SU-DHL-6 (cell line): ENCODE results near the gene NECAB2.

Experiments used
- EZH2phosphoT487 ChIP-seq: fragments of 200-600 bp; sonication (generic), shearing (Covaris generic); conservative IDR thresholded peaks from 2 replicates; pipeline ENCODE4 v1.6.1; 2018; ENCODE audit warnings: mild to moderate bottlenecking, antibody characterized with exemption, low read length, moderate library complexity, mixed read lengths
- TF ChIP-seq, protein P1 (sequence below): fragments of 200-600 bp; sonication (generic); IDR thresholded peaks from one replicate; pipeline ENCODE4 v1.5.1; 2017; ENCODE audit warnings: antibody characterized with exemption, mild to moderate bottlenecking, low read length, moderate library complexity; ENCODE audit not compliant: insufficient read depth, poor library complexity, severe bottlenecking

DNA sequence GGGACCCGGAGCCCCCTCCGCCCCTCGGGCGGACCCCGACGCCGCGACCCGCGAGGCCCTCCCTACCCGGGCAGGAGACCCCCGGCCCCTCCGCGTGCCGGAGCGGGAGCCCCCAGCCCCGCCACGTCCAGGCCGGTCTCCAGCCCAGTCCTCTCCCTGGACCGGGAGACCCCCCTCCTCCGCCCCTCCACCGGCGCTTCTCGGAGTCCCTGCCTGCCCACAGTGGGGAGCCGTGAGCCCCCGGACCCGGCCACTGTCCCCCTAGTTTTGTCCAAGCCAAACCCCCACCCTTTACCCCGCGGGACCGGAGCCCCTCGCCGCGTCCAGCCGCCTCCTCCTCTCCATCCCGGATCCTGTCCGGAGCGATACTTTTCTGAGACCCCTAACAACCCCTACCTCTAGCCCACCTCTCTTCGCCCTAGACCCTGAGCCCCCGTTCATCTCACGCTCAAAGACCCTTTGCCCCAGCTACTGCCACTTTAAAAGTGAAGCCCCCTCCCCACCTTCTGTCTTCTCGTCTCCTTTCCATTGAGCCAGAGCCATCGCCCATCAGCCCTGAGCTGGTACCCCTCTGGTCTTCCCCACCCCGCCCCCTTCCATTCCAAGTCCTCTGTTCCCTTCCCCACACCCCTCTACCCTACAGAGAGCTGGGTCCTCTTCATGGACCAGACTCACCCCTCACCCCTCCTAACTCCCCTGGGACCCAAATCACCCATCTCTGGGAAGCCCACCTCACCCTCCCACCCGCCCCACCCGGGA is 1.0 kb downstream of the NECAB2 start:
- TF ChIP-seq, protein P1, sequence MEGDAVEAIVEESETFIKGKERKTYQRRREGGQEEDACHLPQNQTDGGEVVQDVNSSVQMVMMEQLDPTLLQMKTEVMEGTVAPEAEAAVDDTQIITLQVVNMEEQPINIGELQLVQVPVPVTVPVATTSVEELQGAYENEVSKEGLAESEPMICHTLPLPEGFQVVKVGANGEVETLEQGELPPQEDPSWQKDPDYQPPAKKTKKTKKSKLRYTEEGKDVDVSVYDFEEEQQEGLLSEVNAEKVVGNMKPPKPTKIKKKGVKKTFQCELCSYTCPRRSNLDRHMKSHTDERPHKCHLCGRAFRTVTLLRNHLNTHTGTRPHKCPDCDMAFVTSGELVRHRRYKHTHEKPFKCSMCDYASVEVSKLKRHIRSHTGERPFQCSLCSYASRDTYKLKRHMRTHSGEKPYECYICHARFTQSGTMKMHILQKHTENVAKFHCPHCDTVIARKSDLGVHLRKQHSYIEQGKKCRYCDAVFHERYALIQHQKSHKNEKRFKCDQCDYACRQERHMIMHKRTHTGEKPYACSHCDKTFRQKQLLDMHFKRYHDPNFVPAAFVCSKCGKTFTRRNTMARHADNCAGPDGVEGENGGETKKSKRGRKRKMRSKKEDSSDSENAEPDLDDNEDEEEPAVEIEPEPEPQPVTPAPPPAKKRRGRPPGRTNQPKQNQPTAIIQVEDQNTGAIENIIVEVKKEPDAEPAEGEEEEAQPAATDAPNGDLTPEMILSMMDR: no peak
- no peak for TF ChIP-seq EZH2phosphoT487
